IPS-11a (cell line): ENCODE measurements around the gene MICU2.

Experiments
- H3K4me3 ChIP-seq: one replicate; pipeline ENCODE4 v1.5.1; 2013; ENCODE audit warnings: low read depth, low read length, control low read depth

Gene MICU2

GRCh38 chr13:21548577-21548976 is 55.4 kb downstream of the MICU2 start:
- no peak overlapping the region for H3K4me3 ChIP-seq

- no peak overlapping the region for H3K4me3 ChIP-seq
These were observed 57.6 kb downstream of the MICU2 start for GRCh38 chr13:21546372-21546771.

- H3K4me3 ChIP-seq: no peak overlapping the region
These were observed 59.5 kb downstream of the MICU2 start for GRCh38 chr13:21544515-21544914.

GRCh38 chr13:21542563-21542962 is 61.4 kb downstream of the MICU2 start:
- H3K4me3 ChIP-seq: no peak overlapping the region

- H3K4me3 ChIP-seq: no peak overlapping the region
These were observed 62.0 kb downstream of the MICU2 start for GRCh38 chr13:21541980-21542379.

- H3K4me3 ChIP-seq: no peak overlapping the region
These were observed 62.7 kb downstream of the MICU2 start for GRCh38 chr13:21541271-21541670.

GRCh38 chr13:21539687-21540086 is 64.3 kb downstream of the MICU2 start:
- H3K4me3 ChIP-seq: no peak overlapping the region

GRCh38 chr13:21538753-21539152 is 65.2 kb downstream of the MICU2 start:
- no peak overlapping the region for H3K4me3 ChIP-seq

GRCh38 chr13:21538280-21538679 is 65.7 kb downstream of the MICU2 start:
- no peak overlapping the region for H3K4me3 ChIP-seq

- no peak overlapping the region for H3K4me3 ChIP-seq
These were observed 66.9 kb downstream of the MICU2 start for GRCh38 chr13:21537105-21537504.

GRCh38 chr13:21534760-21535159 is 69.2 kb downstream of the MICU2 start:
- no peak overlapping the region for H3K4me3 ChIP-seq

- H3K4me3 ChIP-seq: no peak overlapping the region
These were observed 72.5 kb downstream of the MICU2 start for GRCh38 chr13:21531455-21531854.

- H3K4me3 ChIP-seq: no peak overlapping the region
These were observed 73.3 kb downstream of the MICU2 start for GRCh38 chr13:21530656-21531055.

- H3K4me3 ChIP-seq: no peak overlapping the region
These were observed 74.7 kb downstream of the MICU2 start for GRCh38 chr13:21529146-21529893.

GRCh38 chr13:21528616-21529015 is 75.4 kb downstream of the MICU2 start:
- H3K4me3 ChIP-seq: no peak overlapping the region

GRCh38 chr13:21526707-21527540 is 77.0 kb downstream of the MICU2 start:
- no peak overlapping the region for H3K4me3 ChIP-seq

GRCh38 chr13:21522847-21523246 is 81.1 kb downstream of the MICU2 start:
- no peak overlapping the region for H3K4me3 ChIP-seq

GRCh38 chr13:21522130-21522529 is 81.8 kb downstream of the MICU2 start:
- no peak overlapping the region for H3K4me3 ChIP-seq

- no peak overlapping the region for H3K4me3 ChIP-seq
These were observed 85.3 kb downstream of the MICU2 start for GRCh38 chr13:21518617-21519144.

- H3K4me3 ChIP-seq: no peak overlapping the region
These were observed 86.4 kb downstream of the MICU2 start for GRCh38 chr13:21517576-21517975.

- H3K4me3 ChIP-seq: no peak overlapping the region
These were observed 87.2 kb downstream of the MICU2 start for GRCh38 chr13:21516805-21517204.

- H3K4me3 ChIP-seq: no peak overlapping the region
These were observed 92.1 kb downstream of the MICU2 start for GRCh38 chr13:21511849-21512248.
